ENCODE data around the gene TBX2. TPM values are rescaled to one million over a fixed set of nuclear protein-coding genes. Genes with fewer than 3 reads are reported as not detected.
A peak's percentile ranks its signal among the peaks of the same experiment; 100 is the strongest.

Gene TBX2
- total and polyA plus RNA-seq, 2 of the 13 experiments (the other 11 are each of a cell fraction or from before 2014, with no cell fraction given): 2.8 to 15.3 TPM

DNA sequence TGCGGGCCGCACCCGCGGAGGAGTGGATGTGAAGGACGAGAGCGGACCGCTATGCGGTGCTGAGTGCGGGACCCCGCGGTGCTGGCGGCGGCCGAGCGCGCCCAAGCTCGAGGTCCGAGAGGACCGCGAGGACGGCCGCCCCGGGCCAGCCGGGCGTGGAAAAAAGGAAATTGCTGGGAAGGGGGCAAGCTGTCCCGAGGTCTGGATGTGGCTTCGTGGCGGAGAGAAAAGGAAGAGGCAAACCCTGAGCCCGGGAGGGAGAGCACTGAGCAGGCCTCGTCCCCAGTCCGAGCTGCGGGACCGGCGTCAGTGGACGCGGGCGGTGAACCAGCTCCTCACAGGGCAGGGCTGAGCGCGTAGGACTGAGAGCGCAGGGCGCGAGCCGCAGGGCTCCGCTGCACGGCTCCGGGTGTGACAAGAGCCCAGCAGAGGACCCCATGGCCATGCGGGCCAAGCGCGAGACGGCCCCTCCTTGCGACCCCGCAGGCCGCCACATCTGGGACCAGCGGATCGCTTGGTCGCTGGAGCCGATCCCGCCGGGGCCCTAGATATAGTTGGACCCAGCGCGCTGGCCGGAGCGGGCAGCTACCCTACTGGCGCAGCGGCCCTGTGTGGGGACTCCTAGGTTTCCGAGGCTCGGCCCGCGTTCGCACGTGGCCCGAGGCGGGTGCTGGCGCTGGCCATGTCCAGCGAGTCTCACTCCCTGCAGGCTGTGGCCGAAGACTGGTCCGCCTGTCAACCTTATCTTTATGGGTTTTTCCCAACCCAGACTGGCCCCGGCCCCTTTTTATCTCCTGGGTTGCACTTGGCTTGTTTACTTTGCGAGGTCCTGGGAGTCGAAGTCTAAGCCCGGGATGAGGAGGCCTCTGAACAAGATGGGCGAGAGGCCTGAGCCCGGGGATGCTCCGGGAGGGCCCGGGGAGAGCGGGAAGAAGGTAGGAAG lies 55.0 kb downstream of the TBX2 start (continued):
- TF ChIP-seq ZNF207 (IDR thresholded peaks at IDR 0.05; ENCODE audit: borderline replicate concordance) (no peak), ATF1 (CRISPR knock-in tag; IDR thresholded peaks at IDR 0.05) (no peak), ARID2 (CRISPR knock-in tag; IDR thresholded peaks at IDR 0.05; ENCODE audit: borderline replicate concordance) (no peak), ZEB1 (IDR thresholded peaks at IDR 0.05; ENCODE audit: insufficient replicate concordance, low read depth) (peak; percentile 68), RFX5 (IDR thresholded peaks at IDR 0.05; ENCODE audit: low read depth, low read length) (no peak), ZNF550 (CRISPR knock-in tag; IDR thresholded peaks at IDR 0.05; ENCODE audit: borderline replicate concordance) (no peak), HHEX (CRISPR knock-in tag; IDR thresholded peaks at IDR 0.05) (no peak), PHF20 (CRISPR knock-in tag; IDR thresholded peaks at IDR 0.05) (no peak; the same call in 1 of the 2 replicates), MTA1 (CRISPR knock-in tag; IDR thresholded peaks at IDR 0.05; ENCODE audit: borderline replicate concordance) (peak; percentile 94; the same call in 1 of the 2 replicates), MAF1 (CRISPR knock-in tag; IDR thresholded peaks at IDR 0.05; ENCODE audit: borderline replicate concordance) (no peak), YY1 (IDR thresholded peaks at IDR 0.05; ENCODE audit: insufficient read depth, insufficient replicate concordance, low read depth, low read length) (peak; percentile 54), CHCHD3 (CRISPR knock-in tag; IDR thresholded peaks at IDR 0.05) (no peak), SMAD3 (CRISPR knock-in tag; IDR thresholded peaks at IDR 0.05) (no peak; the same call in 1 of the 2 replicates), GZF1 (CRISPR knock-in tag; IDR thresholded peaks at IDR 0.05) (no peak), GTF2F1 (IDR thresholded peaks at IDR 0.05; ENCODE audit: low read length) (no peak)
- TF ChIP-seq, protein P1, sequence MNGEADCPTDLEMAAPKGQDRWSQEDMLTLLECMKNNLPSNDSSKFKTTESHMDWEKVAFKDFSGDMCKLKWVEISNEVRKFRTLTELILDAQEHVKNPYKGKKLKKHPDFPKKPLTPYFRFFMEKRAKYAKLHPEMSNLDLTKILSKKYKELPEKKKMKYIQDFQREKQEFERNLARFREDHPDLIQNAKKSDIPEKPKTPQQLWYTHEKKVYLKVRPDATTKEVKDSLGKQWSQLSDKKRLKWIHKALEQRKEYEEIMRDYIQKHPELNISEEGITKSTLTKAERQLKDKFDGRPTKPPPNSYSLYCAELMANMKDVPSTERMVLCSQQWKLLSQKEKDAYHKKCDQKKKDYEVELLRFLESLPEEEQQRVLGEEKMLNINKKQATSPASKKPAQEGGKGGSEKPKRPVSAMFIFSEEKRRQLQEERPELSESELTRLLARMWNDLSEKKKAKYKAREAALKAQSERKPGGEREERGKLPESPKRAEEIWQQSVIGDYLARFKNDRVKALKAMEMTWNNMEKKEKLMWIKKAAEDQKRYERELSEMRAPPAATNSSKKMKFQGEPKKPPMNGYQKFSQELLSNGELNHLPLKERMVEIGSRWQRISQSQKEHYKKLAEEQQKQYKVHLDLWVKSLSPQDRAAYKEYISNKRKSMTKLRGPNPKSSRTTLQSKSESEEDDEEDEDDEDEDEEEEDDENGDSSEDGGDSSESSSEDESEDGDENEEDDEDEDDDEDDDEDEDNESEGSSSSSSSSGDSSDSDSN (CRISPR knock-in tag; IDR thresholded peaks at IDR 0.05): peak; percentile 40; the same call in 1 of the 2 replicates
- TF ChIP-seq, protein P2, sequence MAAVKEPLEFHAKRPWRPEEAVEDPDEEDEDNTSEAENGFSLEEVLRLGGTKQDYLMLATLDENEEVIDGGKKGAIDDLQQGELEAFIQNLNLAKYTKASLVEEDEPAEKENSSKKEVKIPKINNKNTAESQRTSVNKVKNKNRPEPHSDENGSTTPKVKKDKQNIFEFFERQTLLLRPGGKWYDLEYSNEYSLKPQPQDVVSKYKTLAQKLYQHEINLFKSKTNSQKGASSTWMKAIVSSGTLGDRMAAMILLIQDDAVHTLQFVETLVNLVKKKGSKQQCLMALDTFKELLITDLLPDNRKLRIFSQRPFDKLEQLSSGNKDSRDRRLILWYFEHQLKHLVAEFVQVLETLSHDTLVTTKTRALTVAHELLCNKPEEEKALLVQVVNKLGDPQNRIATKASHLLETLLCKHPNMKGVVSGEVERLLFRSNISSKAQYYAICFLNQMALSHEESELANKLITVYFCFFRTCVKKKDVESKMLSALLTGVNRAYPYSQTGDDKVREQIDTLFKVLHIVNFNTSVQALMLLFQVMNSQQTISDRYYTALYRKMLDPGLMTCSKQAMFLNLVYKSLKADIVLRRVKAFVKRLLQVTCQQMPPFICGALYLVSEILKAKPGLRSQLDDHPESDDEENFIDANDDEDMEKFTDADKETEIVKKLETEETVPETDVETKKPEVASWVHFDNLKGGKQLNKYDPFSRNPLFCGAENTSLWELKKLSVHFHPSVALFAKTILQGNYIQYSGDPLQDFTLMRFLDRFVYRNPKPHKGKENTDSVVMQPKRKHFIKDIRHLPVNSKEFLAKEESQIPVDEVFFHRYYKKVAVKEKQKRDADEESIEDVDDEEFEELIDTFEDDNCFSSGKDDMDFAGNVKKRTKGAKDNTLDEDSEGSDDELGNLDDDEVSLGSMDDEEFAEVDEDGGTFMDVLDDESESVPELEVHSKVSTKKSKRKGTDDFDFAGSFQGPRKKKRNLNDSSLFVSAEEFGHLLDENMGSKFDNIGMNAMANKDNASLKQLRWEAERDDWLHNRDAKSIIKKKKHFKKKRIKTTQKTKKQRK (IDR thresholded peaks at IDR 0.05; ENCODE audit: low read length): no peak
- TF ChIP-seq, protein P3, sequence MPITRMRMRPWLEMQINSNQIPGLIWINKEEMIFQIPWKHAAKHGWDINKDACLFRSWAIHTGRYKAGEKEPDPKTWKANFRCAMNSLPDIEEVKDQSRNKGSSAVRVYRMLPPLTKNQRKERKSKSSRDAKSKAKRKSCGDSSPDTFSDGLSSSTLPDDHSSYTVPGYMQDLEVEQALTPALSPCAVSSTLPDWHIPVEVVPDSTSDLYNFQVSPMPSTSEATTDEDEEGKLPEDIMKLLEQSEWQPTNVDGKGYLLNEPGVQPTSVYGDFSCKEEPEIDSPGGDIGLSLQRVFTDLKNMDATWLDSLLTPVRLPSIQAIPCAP (CRISPR knock-in tag; IDR thresholded peaks at IDR 0.05; ENCODE audit: low read depth): no peak
- TF ChIP-seq, protein P4, sequence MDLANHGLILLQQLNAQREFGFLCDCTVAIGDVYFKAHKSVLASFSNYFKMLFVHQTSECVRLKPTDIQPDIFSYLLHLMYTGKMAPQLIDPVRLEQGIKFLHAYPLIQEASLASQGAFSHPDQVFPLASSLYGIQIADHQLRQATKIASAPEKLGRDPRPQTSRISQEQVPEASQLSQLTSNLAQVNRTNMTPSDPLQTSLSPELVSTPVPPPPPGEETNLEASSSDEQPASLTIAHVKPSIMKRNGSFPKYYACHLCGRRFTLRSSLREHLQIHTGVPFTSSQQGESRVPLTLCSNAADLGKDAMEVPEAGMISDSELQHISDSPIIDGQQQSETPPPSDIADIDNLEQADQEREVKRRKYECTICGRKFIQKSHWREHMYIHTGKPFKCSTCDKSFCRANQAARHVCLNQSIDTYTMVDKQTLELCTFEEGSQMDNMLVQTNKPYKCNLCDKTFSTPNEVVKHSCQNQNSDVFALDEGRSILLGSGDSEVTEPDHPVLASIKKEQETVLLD (CRISPR knock-in tag; IDR thresholded peaks at IDR 0.05; ENCODE audit: low read depth): no peak
